ENCODE results near the gene THAP8.
"Not testable (repeated sequence)": the region's sequence is repeated elsewhere in the genome, so short reads cannot be mapped to it uniquely, and the experiment has no call there.

The THAP8 gene

DNA sequence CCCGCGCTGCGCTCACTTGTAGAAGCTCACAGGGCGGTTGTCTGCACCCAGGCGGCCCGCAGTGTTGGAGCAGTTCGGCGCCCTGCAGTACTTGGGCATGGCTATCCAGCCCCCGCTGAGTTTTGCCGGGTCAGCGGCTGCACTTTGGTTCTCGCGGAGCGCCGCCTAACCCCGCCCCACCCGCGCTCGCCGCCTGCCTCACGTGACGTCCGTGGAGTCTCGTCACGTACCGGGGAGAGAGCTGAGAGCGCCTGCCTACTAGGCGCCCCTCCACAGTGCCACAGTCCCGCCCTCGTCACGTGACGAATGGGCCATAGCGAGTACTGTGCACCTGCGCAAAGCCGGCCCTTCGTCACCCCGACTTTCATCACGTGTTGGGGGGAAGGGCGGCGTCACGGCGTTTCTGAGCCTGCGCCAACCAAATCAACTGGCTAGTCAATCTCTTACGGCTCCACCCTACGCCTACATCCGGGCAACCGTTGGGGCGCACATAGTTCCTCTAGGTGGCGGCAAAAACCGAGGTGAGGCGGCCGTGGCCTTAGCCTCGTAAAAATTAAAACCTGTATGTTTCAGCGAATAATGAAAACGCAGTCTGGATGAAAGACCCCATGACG lies at the start of gene THAP8:
TSS of gene THAP8 (minus strand) at position 167 of the 614 bp plus-strand sequence. CDS start at position 99, 68 bp downstream.
- DNase-seq, result peak; percentile 100

DNA sequence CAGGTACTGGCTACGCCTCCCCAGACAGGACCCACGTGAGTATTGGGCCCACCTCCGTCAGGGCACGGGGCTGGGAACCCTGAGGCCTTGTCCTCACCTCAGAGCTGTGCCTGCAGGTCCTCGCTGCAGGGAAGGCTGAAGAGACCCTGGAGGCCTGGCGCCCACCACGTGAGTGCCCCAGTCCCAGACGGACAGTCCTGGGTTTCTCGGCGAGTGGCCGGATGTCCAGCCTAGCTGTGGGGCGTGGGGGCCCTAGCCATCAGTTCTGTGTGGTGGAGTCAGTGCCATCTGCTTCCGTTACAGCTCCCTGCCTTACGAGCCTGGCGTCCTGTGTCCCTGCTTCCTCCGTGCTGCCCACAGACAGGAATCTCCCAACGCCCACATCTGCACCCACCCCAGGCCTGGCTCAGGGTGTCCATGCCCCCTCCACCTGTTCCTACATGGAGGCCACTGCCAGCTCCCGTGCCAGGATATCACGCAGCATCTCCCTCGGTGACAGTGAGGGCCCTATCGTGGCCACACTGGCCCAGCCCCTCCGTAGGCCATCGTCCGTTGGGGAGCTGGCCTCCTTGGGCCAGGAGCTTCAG lies 49.0 kb upstream of the THAP8 start:
- DNase-seq, result no peak

GRCh38 chr19:36101550-36102327 lies 47.7 kb upstream of the THAP8 start:
- no peak for DNase-seq

- no peak for DNase-seq
Observed at GRCh38 chr19:36100476-36100875, 46.4 kb upstream of the THAP8 start.

DNA sequence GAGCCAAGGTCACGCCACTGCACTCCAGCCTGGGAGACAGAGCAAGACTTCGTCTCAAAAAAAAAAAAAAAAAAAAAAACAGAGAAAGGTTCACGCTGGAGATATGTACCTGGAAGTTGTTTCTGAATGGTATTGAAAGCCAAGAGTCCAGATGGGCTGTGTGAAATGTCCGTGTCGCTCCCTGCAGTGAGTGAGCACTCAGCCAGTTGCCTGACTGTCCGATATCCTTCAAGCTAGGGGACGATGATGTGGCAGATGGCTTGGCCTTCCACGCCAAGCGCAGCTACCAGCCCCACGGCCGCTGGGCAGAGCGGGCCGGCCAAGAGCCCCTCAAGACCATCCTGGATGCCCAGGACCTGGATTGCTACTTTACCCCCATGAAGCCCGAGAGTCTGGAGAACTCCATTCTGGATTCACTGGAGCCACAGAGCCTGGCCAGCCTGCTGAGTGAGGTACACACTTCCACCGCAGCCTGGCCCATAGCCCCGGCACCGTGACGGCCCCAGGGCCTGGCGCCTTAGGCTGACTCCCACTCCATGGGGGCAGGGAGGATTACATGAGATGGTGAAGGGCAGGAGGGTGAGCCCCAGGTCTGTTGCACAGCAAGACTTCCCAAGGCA lies 45.2 kb upstream of the THAP8 start:
- no peak for DNase-seq

DNA sequence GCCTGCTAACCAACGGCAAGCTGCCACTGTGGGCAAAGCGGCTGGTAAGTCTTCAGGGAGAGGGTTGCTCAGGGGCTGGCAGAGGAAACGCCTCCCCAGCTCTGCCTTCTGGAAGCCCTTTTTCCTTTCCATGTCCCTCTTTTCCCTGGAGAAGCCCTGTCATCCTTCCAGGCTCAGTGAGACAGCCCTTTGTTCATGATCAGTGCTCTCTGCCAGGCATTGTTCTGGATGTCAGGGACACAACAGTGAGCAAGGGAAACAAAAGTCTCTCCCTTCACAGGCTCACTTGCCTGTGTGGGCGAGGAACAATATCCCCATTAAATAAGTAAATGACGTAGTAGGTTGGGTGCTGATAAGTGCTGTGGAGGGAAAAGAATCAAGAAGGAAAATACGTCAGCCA lies 43.0 kb upstream of the THAP8 start:
- DNase-seq, result no peak

- DNase-seq, result no peak
Observed at GRCh38 chr19:36093687-36094086, 39.6 kb upstream of the THAP8 start.

- no peak for DNase-seq
Observed at GRCh38 chr19:36093146-36093662, 39.1 kb upstream of the THAP8 start.

DNA sequence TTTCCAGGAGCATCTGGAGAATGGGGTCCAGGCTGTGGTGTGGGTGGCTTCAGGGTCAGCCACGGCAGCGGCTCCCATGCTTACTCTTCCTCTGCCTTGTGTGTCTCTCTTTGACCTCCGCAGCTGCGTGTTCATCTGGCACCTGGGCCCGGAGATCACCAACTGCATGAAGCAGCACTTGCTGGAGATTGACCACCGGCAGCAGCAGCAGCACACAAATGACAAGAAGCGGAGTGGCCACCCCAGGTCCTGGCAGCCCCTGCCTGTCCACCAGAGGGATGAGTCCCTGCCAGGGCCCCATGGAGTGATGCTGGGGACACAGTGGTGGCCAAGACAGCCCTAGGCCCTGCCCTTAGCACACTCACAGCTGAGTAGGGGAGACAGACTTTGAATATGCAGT lies 38.5 kb upstream of the THAP8 start:
- no peak for DNase-seq

GRCh38 chr19:36090910-36091695 lies 37.0 kb upstream of the THAP8 start:
- DNase-seq, result no peak

GRCh38 chr19:36089847-36090246 lies 35.8 kb upstream of the THAP8 start:
- no peak for DNase-seq

DNA sequence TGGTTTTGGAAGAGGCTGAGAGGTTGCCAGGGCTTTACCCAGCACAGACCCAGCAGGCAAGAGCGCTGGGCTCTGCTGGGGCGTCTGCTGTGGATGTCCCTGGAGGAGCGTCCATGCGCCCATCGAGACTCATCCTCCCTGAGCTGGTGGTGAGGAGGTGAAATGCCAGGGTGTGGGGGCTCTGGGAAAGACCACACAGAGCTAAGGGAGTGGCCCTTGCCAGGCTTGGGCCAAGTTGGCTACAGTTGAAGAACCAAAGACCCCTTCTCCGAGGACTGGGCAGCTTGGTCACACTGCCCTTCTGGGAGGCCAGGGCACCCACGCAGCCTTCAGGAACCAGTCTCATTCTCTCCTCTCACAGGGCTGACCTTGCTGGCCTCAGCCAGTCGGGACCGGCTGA lies 32.2 kb upstream of the THAP8 start:
- DNase-seq, result no peak

DNA sequence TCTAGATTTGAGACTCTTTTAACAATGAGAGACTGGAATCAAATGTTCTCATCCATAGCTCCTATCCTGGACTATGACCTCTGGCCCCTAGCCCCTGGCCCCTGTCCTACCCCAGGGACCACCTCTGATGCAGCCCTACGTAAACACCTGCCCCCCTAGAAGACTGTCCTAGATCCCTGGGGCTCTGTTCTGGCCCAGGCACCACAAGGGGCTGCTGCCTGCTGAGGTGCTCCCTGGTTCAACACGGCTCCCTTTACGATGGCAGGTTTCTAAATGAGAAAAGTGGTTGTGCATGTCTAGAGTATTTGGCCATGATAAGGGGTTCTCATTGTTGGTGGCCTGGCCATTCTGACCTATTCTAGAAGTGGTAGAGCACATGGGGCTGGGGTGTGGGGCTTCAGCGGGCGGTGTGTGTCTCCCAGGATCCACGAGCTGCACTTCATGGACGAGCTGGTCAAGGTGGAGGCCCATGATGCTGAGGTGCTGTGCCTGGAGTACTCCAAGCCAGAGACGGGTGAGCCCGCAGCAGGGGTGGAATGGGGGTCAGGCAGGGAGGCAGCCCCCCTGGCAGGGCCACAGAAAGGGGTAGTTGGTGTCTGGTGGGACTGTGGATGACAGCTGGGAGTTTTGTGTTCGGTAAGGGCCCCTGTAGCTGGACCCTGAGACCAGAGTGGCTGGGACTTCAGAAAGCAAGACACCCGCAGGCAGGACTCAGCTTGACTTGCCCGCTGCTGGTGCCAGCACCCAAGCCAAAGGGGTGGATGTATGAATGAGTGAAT lies 30.3 kb upstream of the THAP8 start:
- no peak for DNase-seq

DNA sequence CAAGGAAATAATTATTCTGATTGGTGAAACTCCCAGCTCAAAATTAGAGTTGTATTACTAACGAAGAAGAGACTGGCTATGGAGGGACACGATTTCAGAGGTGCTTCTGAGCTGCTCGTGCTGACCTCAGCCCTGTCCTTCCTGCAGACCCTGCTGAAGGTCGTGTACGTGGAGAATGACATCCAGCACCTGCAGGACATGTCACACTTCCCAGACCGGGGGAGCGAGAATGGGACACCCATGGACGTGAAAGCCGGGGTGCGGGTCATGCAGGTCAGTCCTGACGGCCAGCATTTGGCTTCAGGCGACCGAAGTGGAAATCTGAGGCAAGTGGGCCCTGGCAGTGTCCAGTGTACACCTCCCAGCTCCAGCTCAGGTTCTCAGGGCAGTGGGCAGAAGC lies 28.8 kb upstream of the THAP8 start:
- no peak for DNase-seq

- no peak for DNase-seq
Observed at GRCh38 chr19:36081894-36082293, 27.8 kb upstream of the THAP8 start.

GRCh38 chr19:36081385-36081784 lies 27.3 kb upstream of the THAP8 start:
- DNase-seq, result no peak

- no peak for DNase-seq
Observed at GRCh38 chr19:36079389-36079945, 25.4 kb upstream of the THAP8 start.

- no peak for DNase-seq
Observed at GRCh38 chr19:36073121-36073876, 19.2 kb upstream of the THAP8 start.

- DNase-seq, result no peak
Observed at GRCh38 chr19:36072081-36072480, 18.0 kb upstream of the THAP8 start.

- DNase-seq, result not testable (repeated sequence)
Observed at GRCh38 chr19:36068810-36069499, 14.9 kb upstream of the THAP8 start.
